SK-N-SH treated with all-trans-retinoic acid at 6 μM for 48 hours (cell line): ENCODE data around the gene SMCHD1.

Experiments used
- ARNTL ChIP-seq: fragments of 450-650 bp; formaldehyde crosslinking; IDR thresholded peaks from 2 replicates; pipeline ENCODE4 v1.5.0; 2020; ENCODE audit warnings: low read depth, mild to moderate bottlenecking, moderate library complexity, borderline replicate concordance
- CREB5 ChIP-seq: fragments of 250-450 bp; sonication (Bioruptor Pico); IDR thresholded peaks from 2 replicates; pipeline ENCODE4 v1.5.1; 2020; ENCODE audit warnings: low read depth, mild to moderate bottlenecking, moderate library complexity
- PATZ1 ChIP-seq: fragments of 250-450 bp; sonication (Bioruptor Pico); IDR thresholded peaks from 2 replicates; pipeline ENCODE4 v1.8.0; 2020; ENCODE audit warnings: mild to moderate bottlenecking, moderate library complexity, borderline replicate concordance
- RARB ChIP-seq: fragments of 250-450 bp; sonication (Bioruptor Pico); IDR thresholded peaks from 2 replicates; pipeline ENCODE4 v1.8.0; 2021; ENCODE audit warnings: mild to moderate bottlenecking, moderate library complexity
- SNAI2 ChIP-seq: fragments of 250-450 bp; sonication (Bioruptor Pico); IDR thresholded peaks from 2 replicates; pipeline ENCODE4 v1.5.0; 2020; ENCODE audit warnings: mild to moderate bottlenecking, moderate library complexity
- TCF4 ChIP-seq: fragments of 250-450 bp; sonication (Bioruptor Pico); IDR thresholded peaks from 2 replicates; pipeline ENCODE4 v1.8.0; 2021; ENCODE audit warnings: mild to moderate bottlenecking, moderate library complexity, borderline replicate concordance

- TF ChIP-seq SNAI2 (no peak), ARNTL (CRISPR knock-in tag) (no peak), PATZ1 (no peak), RARB (CRISPR knock-in tag) (no peak), TCF4 (CRISPR knock-in tag) (no peak), CREB5 (no peak)
Observed at GRCh38 chr18:2715990-2716389, 60.5 kb downstream of the SMCHD1 start.
